ENCODE measurements around the gene OR51B5. TPM values are rescaled to one million over a fixed set of nuclear protein-coding genes. Genes with fewer than 3 reads are reported as not detected.

Gene OR51B5
- total and polyA plus RNA-seq, 10 of the 15 experiments (the other 5 are each of a cell fraction or from before 2014, with no cell fraction given), result 0.04 to 2.1 (median 0.17) TPM; not detected in 6

GRCh38 chr11:5336331-5336730 is 7.0 kb downstream of the OR51B5 start (continued):
- TF ChIP-seq CEBPZ (IDR thresholded peaks at IDR 0.05; ENCODE audit: low read depth, low read length) (no peak), CBX5 (IDR thresholded peaks at IDR 0.05; ENCODE audit: low read depth) (no peak), CBFB (IDR thresholded peaks at IDR 0.05; ENCODE audit: low read depth) (no peak), RUNX3 (IDR thresholded peaks at IDR 0.05; ENCODE audit: low read length) (no peak)

- WGBS (ENCODE audit: insufficient coverage, insufficient replicate concordance, low lambda C conversion rate, missing lambda C conversion rate), result 0% methylated on average over 1 of the region's 1 CpG
- BruUV-seq (replicated peaks), result no TSS peak
- Histone ChIP-seq H3K36me3 (ENCODE audit: control insufficient read depth in 2 of 2, insufficient read depth in 2 of 2, low read length in 1 of 2) (no peaks in the 10 kb centered on the region), H2AFZ (ENCODE audit: control insufficient read depth, low read depth, low read length) (no peak overlapping the region), H3K4me1 (ENCODE audit: control insufficient read depth, insufficient read depth, low read length) (no peaks in the 10 kb centered on the region), H3K4me2 (ENCODE audit: control insufficient read depth, insufficient read depth) (no peak overlapping the region), H3K79me2 (ENCODE audit: control insufficient read depth, insufficient read depth, low read length) (no peaks in the 10 kb centered on the region), H3K27ac (ENCODE audit: control insufficient read depth, insufficient read depth) (no peak overlapping the region), H3K9ac (ENCODE audit: control insufficient read depth, insufficient read depth, low read length) (no peak overlapping the region), H3K9me3 (replicated peaks; ENCODE audit: control insufficient read depth, insufficient read depth, low read length) (no peaks in the 10 kb centered on the region), H3K27me3 (replicated peaks in 1 of 2; ENCODE audit: control insufficient read depth in 2 of 2, insufficient read depth in 2 of 2, low read length in 1 of 2) (no peaks in the 10 kb centered on the region), H4K20me1 (ENCODE audit: control insufficient read depth, insufficient read depth) (no peaks in the 10 kb centered on the region), H3K4me3 (no peak overlapping the region)
- ChIA-PET RAD21 (ENCODE audit: unreplicated experiment) (no interaction called here), POLR2A (no interaction called here), CTCF (no interaction called here), SMC1A (ENCODE audit: uncharacterized antibody, unreplicated experiment) (no interaction called here)
- DNase-seq (ENCODE audit: low read depth, low spot score) (no peak), ATAC-seq (no peak), FAIRE-seq (no peak)
- in situ Hi-C loops (cut with MboI) (loop anchor here (25.0 kb wide), 1 partner anchor 1473 kb away; the partner anchor contains the start of gene STIM1), intact Hi-C loops (cut with micrococcal nuclease; ENCODE audit: unreplicated experiment) (no loop called here)
- no peak for TF ChIP-seq STAT1 (conservative IDR thresholded peaks at IDR 0.05)
- no peak for TF ChIP-seq BHLHE40 (IDR thresholded peaks at IDR 0.05; ENCODE audit: borderline replicate concordance in 1 of 2, low read depth in 2 of 2, low read length in 1 of 2)
- no peak for TF ChIP-seq SPI1 (IDR thresholded peaks at IDR 0.05; ENCODE audit: borderline replicate concordance, insufficient read depth, low read depth, low read length)
- no peak for TF ChIP-seq POLR2AphosphoS5 (IDR thresholded peaks at IDR 0.05; ENCODE audit: low read length)
- no peak for TF ChIP-seq TARDBP (IDR thresholded peaks at IDR 0.05; ENCODE audit: borderline replicate concordance)
- no peak for TF ChIP-seq POLR2A (IDR thresholded peaks at IDR 0.05; ENCODE audit: low read depth, low read length)
- TF ChIP-seq PBX3 (IDR thresholded peaks at IDR 0.05; ENCODE audit: insufficient replicate concordance, low read depth, low read length), result no peak
- no peak for TF ChIP-seq SMARCA5 (IDR thresholded peaks at IDR 0.05)
Observed at GRCh38 chr11:5335170-5335569, 8.2 kb downstream of the OR51B5 start.

All from GM12878 (cell line).